HepG2 (cell line): Measurements from ENCODE around the gene IL1RL2. TPM values are rescaled to one million over a fixed set of nuclear protein-coding genes. Genes with fewer than 3 reads are reported as not detected.

Experiments used
- ATAC-seq: fragments of 200-7000 bp; cut with Tn5 transposase; 3 replicates; pipeline ENCODE4 v1.9.1; 2020; ENCODE audit warnings: mild to moderate bottlenecking, moderate library complexity
- BruUV-seq: library from RNA; stranded (reverse); fragments of 400-500 nt; replicated peaks from 2 replicates; lab custom pipeline; 2021; lab: Mats Ljungman, UMichigan
- CTCF ChIA-PET: fragments of 300-600 bp; formaldehyde crosslinking; extraction: SDS; loops from one replicate; lab custom pipeline; 2021; ENCODE audit warnings: low total read pairs, inconsistent platforms, low intra/inter-chr PET ratio; lab: Yijun Ruan, JAX
- POLR2A ChIA-PET: fragments of 350-600 bp; sonication (Branson Sonifier 250); formaldehyde crosslinking; loops from one replicate; lab custom pipeline; 2020; ENCODE audit warnings: antibody characterized with exemption, inconsistent platforms; lab: Yijun Ruan, JAX
- DNase-seq: peaks from one replicate; pipeline ENCODE4 v3.0.0-alpha.2; 2015; ENCODE audit warnings: low spot score
- FAIRE-seq: peaks from 3 replicates; lab custom pipeline; 2011; peaks lifted over from hg19 to GRCh38; lab: Jason Lieb, UNC
- H2AFZ ChIP-seq: one replicate; pipeline ENCODE4 v1.6.1; 2011; ENCODE audit warnings: low read length, inconsistent platforms
- H3K27ac ChIP-seq: fragments of 300-600 bp; 3 replicates; pipeline ENCODE4 v1.8.0; 2011; ENCODE audit warnings: mixed run types, mild to moderate bottlenecking, mixed read lengths, low read length, inconsistent platforms; ENCODE audit not compliant: insufficient read depth; ENCODE audit errors: extremely low read length
- H3K27me3 ChIP-seq, 2 experiments: fragments of 200-600 bp in 1 of 2; 2 replicates in 1 of 2; 3 replicates in 1 of 2; pipeline versions ENCODE4 v1.6.0 to v1.8.0; 2011; ENCODE audit warnings: low read length in 2 of 2, mild to moderate bottlenecking in 2 of 2, moderate library complexity in 2 of 2, inconsistent platforms in 1 of 2; ENCODE audit not compliant: insufficient read depth in 2 of 2, control insufficient read depth in 1 of 2
- H3K36me3 ChIP-seq, 2 experiments: fragments of 200-600 bp in 1 of 2; replicated peaks in 1 of 2; 2 replicates in 1 of 2; 3 replicates in 1 of 2; pipeline versions ENCODE4 v1.5.1 to v1.8.0; 2011; ENCODE audit warnings: low read length in 2 of 2, inconsistent platforms in 1 of 2; ENCODE audit not compliant: insufficient read depth in 2 of 2, control insufficient read depth in 1 of 2
- H3K4me1 ChIP-seq: 2 replicates; pipeline ENCODE4 v1.5.1; 2012; ENCODE audit warnings: low read length, inconsistent platforms; ENCODE audit not compliant: insufficient read depth
- H3K4me2 ChIP-seq: 2 replicates; pipeline ENCODE4 v1.6.0; 2011; ENCODE audit warnings: low read depth, low read length, inconsistent platforms
- H3K4me3 ChIP-seq, 3 experiments: fragments of 200-600 bp in 1 of 3; sonication (generic), shearing (Covaris generic) in 1 of 3; replicated peaks in 1 of 3; 2 replicates each; pipeline ENCODE4 v1.5.1; 2011 to 2016; ENCODE audit warnings: low read length in 3 of 3, inconsistent platforms in 2 of 3, low read depth in 2 of 3, mild to moderate bottlenecking in 2 of 3, control low read depth in 1 of 3, mixed read lengths in 1 of 3; ENCODE audit not compliant: insufficient read depth in 1 of 3
- H3K79me2 ChIP-seq: one replicate; pipeline ENCODE4 v1.6.1; 2011; ENCODE audit warnings: low read length, inconsistent platforms; ENCODE audit not compliant: insufficient read depth
- H3K9ac ChIP-seq: 2 replicates; pipeline ENCODE4 v1.6.0; 2011; ENCODE audit warnings: mild to moderate bottlenecking, low read depth, low read length, inconsistent platforms; ENCODE audit not compliant: insufficient read depth
- H3K9me3 ChIP-seq: 2 replicates; pipeline ENCODE4 v1.5.1; 2012; ENCODE audit warnings: mild to moderate bottlenecking, low read length
- H4K20me1 ChIP-seq: 2 replicates; pipeline ENCODE4 v1.6.0; 2011; ENCODE audit warnings: inconsistent platforms, mild to moderate bottlenecking, low read length, moderate library complexity; ENCODE audit not compliant: insufficient read depth
- ATF7-NPFF ChIP-seq: sonication (generic); formaldehyde crosslinking; IDR thresholded peaks from 2 replicates; pipeline ENCODE4 v1.8.1; 2023; ENCODE audit warnings: mild to moderate bottlenecking, low read depth, missing genetic modification reagents, moderate library complexity
- FOXM1 ChIP-seq: sonication (generic); formaldehyde crosslinking; IDR thresholded peaks from 2 replicates; pipeline ENCODE4 v1.5.0; 2020; ENCODE audit warnings: missing genetic modification reagents
- NFRKB ChIP-seq: fragments of 450-650 bp; IDR thresholded peaks from 2 replicates; pipeline ENCODE4 v1.6.1; 2017
- PBX3 ChIP-seq: sonication (generic); formaldehyde crosslinking; IDR thresholded peaks from 2 replicates; pipeline ENCODE4 v1.8.1; 2023; ENCODE audit warnings: missing genetic modification reagents, inconsistent platforms, borderline replicate concordance
- SP140L ChIP-seq: sonication (generic); formaldehyde crosslinking; IDR thresholded peaks from 2 replicates; pipeline ENCODE4 v1.4.0; 2020; ENCODE audit warnings: missing genetic modification reagents, borderline replicate concordance
- ZNF207 ChIP-seq: fragments of 450-650 bp; IDR thresholded peaks from 2 replicates; pipeline ENCODE4 v1.6.1; 2016; ENCODE audit warnings: antibody characterized with exemption, borderline replicate concordance
- ZNF761 ChIP-seq: sonication (generic); formaldehyde crosslinking; conservative IDR thresholded peaks from 2 replicates; pipeline ENCODE4 v1.4.0; 2020; ENCODE audit warnings: mild to moderate bottlenecking, missing genetic modification reagents
- ZNF766 ChIP-seq: sonication (generic); formaldehyde crosslinking; IDR thresholded peaks from 2 replicates; pipeline ENCODE4 v1.5.0; 2020; ENCODE audit warnings: missing genetic modification reagents, borderline replicate concordance
- ZNF775 ChIP-seq: sonication (generic); formaldehyde crosslinking; IDR thresholded peaks from 2 replicates; pipeline ENCODE4 v1.4.0; 2020; ENCODE audit warnings: missing genetic modification reagents, mild to moderate bottlenecking, moderate library complexity, borderline replicate concordance
- ZNF841 ChIP-seq: sonication (generic); formaldehyde crosslinking; IDR thresholded peaks from 2 replicates; pipeline ENCODE4 v1.8.1; 2023; ENCODE audit warnings: missing genetic modification reagents, borderline replicate concordance
- WGBS: methylation state at CpG from one replicate; pipeline ENCODE4 v1.1.6; 2017; ENCODE audit warnings: low lambda C conversion rate; 5-methylcytosine and 5-hydroxymethylcytosine counted together
- in situ Hi-C: cut with HindIII; loops from 2 replicates; pipeline ENCODE4 v1.10.0; 2017; ENCODE audit warnings: low pct_unique_long_range_greater_than_20kb; ENCODE audit not compliant: extremely low pct_ligation_motif_present
- intact Hi-C: fragments of 100-400 bp; cut with micrococcal nuclease; formaldehyde crosslinking; loops from one replicate; pipeline ENCODE4 v1.10.0; 2022; ENCODE audit not compliant: unreplicated experiment
- polyA plus RNA-seq, 8 experiments: library from polyadenylated mRNA; depleted of rRNA in 3 of 8; stranded (reverse) in 7 of 8; unstranded in 1 of 8; fragments of >200 nt; fragmentation: Illumina TruSeq in 4 of 8; extraction: Trizol in 4 of 8; gene quantifications; 2 replicates each; pipeline versions ENCODE4 v1.2.1 to v1.2.3, GENCODE V29; 2011 to 2016; ENCODE audit warnings: low read depth in 4 of 8, missing spikeins in 1 of 8, mixed read lengths in 1 of 8; ENCODE audit not compliant: insufficient read depth in 1 of 8
- total RNA-seq, 5 experiments: library from RNA; depleted of rRNA; stranded (reverse); fragments of >200 nt; fragmentation: Illumina TruSeq; extraction: Trizol; gene quantifications; 2 replicates each; pipeline ENCODE4 v1.2.3, GENCODE V29; 2016; ENCODE audit warnings: low read depth in 1 of 5
- TF ChIP-seq, protein P1 (sequence below): IDR thresholded peaks from 2 replicates; pipeline ENCODE4 v1.6.1; 2016
- TF ChIP-seq, protein P2 (sequence below): sonication (generic); formaldehyde crosslinking; IDR thresholded peaks from 2 replicates; pipeline ENCODE4 v1.4.0; 2020; ENCODE audit warnings: mild to moderate bottlenecking, missing genetic modification reagents

The IL1RL2 gene
- total and polyA plus RNA-seq, 2 of the 13 experiments (the other 11 are each of a cell fraction or from before 2014, with no cell fraction given) = 0.03 TPM; not detected in 1

DNA sequence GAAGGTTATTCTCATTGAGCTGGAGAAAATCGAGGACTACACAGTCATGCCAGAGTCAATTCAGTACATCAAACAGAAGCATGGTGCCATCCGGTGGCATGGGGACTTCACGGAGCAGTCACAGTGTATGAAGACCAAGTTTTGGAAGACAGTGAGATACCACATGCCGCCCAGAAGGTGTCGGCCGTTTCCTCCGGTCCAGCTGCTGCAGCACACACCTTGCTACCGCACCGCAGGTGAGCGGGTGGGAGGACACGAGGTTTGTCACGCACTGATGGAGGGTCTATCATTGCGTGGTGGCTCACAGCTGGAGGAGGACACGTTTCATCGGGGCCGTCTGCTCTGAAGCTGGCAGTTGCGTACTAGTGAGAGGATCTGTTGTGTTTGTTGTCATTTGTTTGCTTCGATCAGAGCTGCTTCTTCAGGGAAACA, 48.2 kb downstream of the IL1RL2 start (continued):
- TF ChIP-seq SP140L (CRISPR knock-in tag) (no peak), ZNF775 (CRISPR knock-in tag) (no peak), ATF7-NPFF (0 out of 2 replicates have a peak, but pooled peaks have one; percentile 28)

GRCh38 chr2:102235491-102235890, 48.7 kb downstream of the IL1RL2 start:
- peak overlapping the region; percentile 54 for H3K4me2 ChIP-seq
- 0% methylated on average over 2 of the region's 5 CpGs for WGBS
- CTCF ChIA-PET = interaction anchor here (0.7 to 1.9 kb wide), 4 partner anchors 120 to 229 kb away, joined by 3 to 9 read pairs (median 4); partner anchors contain the start of gene IL18R1
- no peaks in the 10 kb centered on the region for H3K36me3 ChIP-seq
- H3K27me3 ChIP-seq = no peaks in the 10 kb centered on the region
- intact Hi-C loops (loop anchor here (2.0 kb wide), 1 partner anchor 207 kb away; no protein-coding TSS in a partner anchor), in situ Hi-C loops (loop anchor here (5.0 to 10.0 kb wide), 2 partner anchors 213 to 351 kb away; no protein-coding TSS in a partner anchor)
- H4K20me1 ChIP-seq = no peaks in the 10 kb centered on the region
- DNase-seq (peak; percentile 61), FAIRE-seq (peak; percentile 34), ATAC-seq (peak; percentile 94)
- H3K27ac ChIP-seq = no peak overlapping the region
- H2AFZ ChIP-seq = peak overlapping the region; percentile 32
- H3K9me3 ChIP-seq = no peaks in the 10 kb centered on the region
- POLR2A ChIA-PET = interaction anchor here (1.1 kb wide), 1 partner anchor 215 kb away, joined by 3 read pairs; no protein-coding TSS in a partner anchor
- no peaks in the 10 kb centered on the region for H3K79me2 ChIP-seq
- no TSS peak for BruUV-seq
- no peak overlapping the region; the same call in 1 of the 2 replicates for H3K9ac ChIP-seq
- peak overlapping the region in 1 of 3 experiments; percentile 10; a peak in 1 of 6 replicates for H3K4me3 ChIP-seq
- H3K4me1 ChIP-seq = peaks cover 59% of the 10 kb centered on the region
- TF ChIP-seq FOXM1 (CRISPR knock-in tag) (no peak), ZNF761 (no peak), PBX3 (CRISPR knock-in tag) (no peak), ZNF841 (CRISPR knock-in tag) (no peak), NFRKB (no peak), ZNF766 (CRISPR knock-in tag) (no peak), ZNF207 (no peak)
- TF ChIP-seq, protein P1, sequence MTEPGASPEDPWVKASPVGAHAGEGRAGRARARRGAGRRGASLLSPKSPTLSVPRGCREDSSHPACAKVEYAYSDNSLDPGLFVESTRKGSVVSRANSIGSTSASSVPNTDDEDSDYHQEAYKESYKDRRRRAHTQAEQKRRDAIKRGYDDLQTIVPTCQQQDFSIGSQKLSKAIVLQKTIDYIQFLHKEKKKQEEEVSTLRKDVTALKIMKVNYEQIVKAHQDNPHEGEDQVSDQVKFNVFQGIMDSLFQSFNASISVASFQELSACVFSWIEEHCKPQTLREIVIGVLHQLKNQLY (CRISPR knock-in tag) = no peak
- TF ChIP-seq, protein P2, sequence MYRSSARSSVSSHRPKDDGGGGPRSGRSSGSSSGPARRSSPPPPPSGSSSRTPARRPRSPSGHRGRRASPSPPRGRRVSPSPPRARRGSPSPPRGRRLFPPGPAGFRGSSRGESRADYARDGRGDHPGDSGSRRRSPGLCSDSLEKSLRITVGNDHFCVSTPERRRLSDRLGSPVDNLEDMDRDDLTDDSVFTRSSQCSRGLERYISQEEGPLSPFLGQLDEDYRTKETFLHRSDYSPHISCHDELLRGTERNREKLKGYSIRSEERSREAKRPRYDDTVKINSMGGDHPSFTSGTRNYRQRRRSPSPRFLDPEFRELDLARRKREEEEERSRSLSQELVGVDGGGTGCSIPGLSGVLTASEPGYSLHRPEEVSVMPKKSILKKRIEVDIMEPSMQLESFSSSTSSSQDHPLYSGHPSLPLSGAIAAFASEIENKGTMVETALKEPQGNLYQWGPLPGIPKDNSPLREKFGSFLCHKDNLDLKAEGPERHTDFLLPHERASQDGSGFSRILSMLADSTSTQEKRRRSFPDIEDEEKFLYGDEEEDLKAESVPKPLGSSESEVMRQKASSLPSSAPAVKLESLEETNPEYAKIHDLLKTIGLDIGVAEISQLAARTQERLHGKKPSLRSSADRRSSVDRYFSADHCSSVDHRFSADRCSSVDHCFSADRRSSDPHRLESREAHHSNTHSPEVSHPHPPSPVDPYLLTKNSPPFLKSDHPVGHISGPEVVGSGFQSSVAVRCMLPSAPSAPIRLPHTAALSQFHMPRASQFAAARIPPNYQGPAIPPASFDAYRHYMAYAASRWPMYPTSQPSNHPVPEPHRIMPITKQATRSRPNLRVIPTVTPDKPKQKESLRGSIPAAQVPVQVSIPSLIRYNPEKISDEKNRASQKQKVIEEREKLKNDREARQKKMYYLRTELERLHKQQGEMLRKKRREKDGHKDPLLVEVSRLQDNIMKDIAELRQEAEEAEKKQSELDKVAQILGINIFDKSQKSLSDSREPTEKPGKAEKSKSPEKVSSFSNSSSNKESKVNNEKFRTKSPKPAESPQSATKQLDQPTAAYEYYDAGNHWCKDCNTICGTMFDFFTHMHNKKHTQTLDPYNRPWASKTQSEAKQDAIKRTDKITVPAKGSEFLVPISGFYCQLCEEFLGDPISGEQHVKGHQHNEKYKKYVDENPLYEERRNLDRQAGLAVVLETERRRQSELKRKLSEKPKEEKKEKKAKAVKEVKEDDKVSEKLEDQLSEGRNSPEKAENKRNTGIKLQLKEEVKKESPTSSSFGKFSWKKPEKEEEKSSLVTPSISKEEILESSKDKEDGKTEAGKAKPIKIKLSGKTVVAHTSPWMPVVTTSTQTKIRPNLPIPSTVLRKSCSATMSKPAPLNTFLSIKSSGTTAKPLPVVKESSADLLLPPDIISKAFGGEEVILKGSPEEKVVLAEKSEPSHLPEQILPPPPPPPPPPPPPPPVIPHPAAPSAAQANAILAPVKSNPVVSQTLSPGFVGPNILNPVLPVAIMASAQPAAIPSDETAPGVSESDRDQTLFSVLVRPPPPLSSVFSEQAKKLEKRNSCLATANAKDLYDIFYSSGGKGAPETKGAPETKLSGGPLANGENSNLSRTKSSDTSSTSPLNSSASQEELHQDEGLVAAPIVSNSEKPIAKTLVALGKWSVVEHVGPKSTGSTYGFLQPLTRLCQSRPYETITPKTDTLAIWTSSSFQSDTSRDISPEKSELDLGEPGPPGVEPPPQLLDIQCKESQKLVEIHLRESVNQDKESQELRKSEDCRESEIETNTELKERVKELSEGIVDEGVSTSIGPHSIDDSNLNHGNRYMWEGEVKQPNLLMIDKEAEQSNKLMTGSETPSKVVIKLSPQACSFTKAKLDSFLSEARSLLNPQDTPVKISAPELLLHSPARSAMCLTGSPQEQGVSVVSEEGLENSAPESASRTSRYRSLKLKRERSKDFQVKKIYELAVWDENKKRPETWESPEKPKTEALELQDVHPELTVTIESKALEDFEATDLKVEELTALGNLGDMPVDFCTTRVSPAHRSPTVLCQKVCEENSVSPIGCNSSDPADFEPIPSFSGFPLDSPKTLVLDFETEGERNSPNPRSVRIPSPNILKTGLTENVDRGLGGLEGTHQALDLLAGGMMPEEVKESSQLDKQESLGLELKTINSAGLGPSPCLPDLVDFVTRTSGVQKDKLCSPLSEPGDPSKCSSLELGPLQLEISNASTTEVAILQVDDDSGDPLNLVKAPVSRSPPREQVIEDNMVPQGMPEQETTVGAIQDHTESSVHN (CRISPR knock-in tag) = no peak
